HG03457 (cell line): ENCODE data around the gene NEUROD2.

Source experiments
- ATAC-seq: cut with Tn5 transposase; IDR thresholded peaks from one replicate; pipeline ENCODE4 v1.9.1; 2021; ENCODE audit warnings: moderate number of reproducible peaks; ENCODE audit not compliant: unreplicated experiment

Gene NEUROD2

DNA sequence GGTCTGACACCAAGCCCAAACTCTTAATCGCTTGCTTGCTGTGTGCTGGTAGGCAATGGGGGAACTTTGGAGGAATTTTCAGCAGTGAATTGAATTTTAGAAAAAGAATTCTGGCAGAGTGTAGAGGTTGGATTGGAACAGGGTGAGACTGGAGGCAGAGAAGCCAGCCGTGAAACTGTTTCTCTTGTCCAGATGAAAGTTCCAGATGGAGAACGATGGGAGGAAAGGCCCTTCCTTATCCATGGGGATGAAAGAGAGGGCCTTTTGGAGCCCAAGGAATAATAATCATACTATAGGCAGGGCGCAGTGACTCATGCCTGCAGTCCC is 26.0 kb downstream of the NEUROD2 start:
- ATAC-seq = no peak

DNA sequence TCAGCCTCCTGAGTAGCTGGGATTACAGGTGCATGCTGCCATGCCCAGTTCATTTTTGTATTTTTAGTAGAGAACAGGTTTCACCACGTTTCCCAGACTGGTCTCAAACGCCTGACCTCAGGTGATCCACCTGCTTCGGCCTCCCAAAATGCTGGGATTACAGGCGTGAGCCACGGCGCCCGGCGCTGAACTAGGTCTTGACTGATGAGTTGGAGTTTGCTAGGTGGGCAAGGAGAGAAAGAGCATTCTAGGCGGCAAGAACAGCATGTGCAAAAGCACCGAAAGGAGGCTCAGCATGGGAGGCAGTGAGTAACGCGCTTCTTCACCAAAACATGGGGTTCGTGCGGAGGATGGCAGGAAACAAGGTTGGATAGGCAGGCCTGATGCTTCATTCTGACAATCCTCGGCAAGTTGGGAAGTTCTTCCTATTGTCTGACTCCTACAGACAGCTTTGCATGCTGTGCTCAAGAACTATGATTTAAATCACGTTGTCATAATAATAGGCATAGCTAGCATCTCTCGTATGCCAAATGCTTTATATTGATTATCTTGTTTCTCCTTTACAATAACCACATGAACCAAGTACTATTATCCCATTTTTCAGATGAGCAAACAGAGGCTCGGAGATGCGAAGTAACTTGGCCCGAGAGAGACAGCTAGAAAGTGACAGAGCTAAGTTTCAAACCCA is 26.5 kb downstream of the NEUROD2 start:
- ATAC-seq = no peak

GRCh38 chr17:39580082-39580468 is 27.6 kb downstream of the NEUROD2 start:
- ATAC-seq = no peak

DNA sequence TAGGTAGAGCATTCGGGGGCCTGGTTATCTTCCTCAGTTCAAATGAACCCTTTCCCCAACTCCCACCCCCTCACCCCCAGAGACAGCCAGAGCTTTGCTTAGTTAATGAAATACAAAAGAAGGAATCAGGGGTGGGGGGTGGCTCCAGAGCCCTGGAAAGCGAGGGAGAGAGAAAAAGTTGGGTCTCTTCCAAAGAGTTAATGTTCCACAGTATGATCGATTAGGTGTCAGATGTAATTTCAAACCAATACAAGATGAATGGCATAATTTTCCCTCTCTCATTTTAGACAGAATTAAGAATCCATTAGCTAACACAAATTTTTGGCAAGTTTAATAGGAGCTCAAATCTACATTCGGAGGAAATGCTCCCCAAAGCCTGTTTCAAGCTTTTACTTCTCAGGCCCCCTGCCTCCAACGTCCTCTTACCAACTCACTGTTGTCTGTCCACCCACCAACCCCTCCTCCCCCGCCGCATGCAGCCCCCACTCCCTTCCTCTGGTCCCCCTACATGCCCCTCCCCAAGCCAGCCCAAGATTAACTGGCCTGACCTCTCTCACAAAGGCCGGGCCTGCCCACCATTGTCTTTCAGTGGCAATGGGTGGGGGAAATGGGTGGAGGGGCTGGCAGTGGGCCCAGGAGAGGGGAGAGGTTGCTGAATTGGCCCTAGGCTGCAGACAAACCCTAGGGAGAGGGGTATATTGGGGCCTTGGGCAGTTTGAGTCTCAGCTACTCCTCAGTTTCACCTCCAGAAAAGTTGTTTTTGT is 28.2 kb downstream of the NEUROD2 start:
- no peak for ATAC-seq

DNA sequence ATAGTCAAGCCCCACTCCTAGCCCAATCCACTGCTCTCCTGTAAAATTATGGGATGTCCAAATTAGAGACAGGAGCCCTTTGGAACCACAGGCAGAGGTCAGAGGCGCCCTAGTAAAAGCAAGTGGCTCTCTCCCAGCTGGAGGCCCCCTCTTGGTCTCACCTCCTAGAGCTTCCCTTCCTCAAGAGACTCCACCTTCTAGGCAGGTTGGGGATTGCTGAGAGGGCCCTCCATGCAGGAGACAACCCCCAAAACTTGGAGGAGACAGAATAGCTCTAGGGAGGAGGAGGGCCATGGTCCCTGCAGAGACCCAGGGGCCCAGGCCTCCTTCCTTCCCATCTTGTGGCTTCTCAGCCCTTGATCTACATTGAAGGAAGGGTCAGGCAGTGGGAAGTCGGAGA is 29.4 kb downstream of the NEUROD2 start:
- ATAC-seq = no peak

DNA sequence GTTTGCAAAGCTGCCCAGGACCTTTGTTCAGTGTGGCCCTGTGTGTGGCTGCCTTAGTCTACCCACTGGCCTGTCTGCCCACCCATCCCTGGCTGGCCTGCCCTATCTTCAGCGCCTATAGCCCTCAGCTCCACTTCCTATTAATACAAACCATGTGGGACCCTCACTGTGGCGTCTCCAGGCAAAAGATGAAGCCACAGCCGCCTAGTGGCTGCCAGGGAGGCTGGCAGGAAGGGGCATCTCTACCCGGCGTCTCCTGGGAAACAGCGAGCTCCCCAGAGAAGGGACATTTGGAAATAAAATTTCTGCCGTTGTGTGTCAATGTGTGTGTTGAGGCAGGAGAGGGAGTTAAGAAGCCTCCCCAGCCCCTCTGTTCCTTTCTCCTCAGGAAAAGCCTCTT is 31.5 kb downstream of the NEUROD2 start:
- no peak for ATAC-seq

DNA sequence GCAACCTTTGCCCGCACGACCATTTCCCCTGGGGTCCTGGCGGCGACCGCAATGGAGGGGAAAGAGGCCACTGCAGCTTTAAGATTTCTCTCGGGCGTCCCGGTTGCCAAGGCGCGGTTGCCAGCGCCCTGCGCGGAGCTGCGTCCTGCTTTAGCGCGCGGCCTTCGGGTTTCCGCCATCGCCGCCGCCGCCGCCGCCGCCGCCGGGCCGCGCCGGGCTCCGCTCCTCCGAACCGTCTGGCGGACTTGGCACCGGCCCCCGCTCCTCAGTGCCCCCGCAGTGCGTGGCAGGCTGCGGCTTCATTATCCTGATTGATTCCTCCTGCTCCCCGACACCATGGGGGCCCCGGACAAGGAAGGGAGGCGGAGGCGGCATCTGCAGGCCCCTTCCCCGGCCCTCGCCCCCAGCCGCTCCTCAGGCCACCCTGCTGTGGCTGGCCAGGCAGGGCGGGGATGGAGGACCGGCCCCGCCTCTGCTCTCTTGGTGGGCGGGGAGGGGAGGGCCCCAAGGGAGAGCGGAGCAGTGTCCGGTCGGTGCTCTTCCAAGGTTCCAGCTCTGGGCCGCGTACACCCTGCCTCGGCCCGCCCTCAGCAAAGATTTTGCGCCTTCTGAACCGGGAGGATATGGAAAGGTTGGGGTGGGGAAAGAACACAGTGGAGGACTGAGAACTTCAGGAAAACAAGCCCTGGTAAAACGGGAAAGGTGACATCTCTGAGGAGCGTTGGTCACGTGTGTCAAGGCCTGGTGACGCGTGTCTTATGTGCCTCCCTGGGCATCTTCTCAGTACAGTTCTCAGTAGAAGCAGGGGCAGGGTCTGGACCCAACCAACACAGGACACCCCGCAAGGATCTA is 34.0 kb downstream of the NEUROD2 start:
- ATAC-seq = no peak

DNA sequence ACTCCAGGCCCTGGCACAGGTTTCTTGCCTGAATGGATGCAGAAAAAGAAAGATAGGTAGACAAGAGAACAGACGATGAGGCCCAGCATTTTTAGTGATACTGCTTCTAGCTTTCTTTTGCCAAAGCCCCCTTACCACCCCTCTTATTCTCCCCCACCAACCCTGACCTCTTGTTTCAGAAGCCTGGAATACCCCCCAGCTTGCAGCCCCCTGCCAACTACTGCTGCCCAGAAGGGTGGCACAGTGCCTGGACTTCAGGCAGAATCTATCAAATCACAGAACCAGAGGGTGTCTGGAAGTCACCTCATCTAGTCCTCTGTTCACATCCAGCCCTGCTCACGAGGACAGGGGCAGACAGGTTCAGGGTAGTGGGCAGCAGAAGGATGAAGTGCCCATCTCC is 35.6 kb downstream of the NEUROD2 start:
- ATAC-seq = no peak

DNA sequence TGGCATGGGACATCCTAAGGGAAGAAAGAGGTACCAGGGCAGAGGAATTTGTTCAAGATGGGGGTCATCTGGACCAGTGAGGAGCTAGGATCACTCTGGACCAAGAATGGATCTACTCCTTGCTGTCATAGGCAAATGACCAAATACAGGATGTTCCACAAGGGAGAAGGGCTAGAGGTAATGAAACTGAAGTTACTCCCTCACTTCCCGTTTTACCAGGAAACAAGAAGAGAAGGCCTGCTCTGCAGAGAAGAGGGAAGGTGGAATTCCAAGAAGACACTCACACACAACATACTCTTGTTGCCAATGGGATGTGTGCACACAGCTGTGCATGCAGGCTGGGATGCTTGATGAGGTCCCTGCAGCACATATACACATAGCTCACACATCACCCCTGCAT is 38.6 kb downstream of the NEUROD2 start:
- no peak for ATAC-seq

GRCh38 chr17:39568702-39569101 is 39.0 kb downstream of the NEUROD2 start:
- no peak for ATAC-seq

- no peak for ATAC-seq
Observed at GRCh38 chr17:39566094-39566850, 41.4 kb downstream of the NEUROD2 start.

DNA sequence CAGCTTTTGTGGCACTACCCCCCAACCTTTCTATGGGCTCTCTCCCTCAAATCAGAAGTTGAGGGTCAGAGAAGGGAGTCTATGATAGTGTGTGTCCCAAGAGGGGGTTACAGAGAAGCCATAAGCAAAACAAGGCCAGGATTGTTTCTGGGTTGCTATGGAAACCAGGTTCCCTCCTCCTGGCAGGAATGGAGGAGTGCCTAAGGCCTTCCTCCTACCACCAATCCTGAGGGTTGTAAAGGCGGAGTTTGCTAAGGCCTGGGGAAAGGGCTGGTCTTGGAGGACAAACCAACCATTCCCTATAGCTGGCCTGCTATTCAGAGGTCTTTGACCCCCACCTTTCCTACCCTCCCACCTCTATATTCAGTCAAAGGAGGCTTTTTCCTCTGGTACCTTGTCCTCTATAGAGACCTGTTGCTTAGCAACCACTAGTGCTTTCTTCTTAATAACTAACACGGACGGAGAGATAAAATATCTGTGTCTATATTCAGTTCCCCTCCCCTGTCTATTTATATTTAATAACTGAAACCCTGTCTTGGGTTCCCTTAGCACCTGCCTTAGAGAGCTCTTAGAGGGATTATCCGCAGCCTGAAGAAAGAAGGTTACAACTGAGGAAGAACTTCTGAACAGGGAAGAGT is 43.4 kb downstream of the NEUROD2 start:
- no peak for ATAC-seq

- ATAC-seq = no peak
Observed at GRCh38 chr17:39563476-39563875, 44.2 kb downstream of the NEUROD2 start.

- no peak for ATAC-seq
Observed at GRCh38 chr17:39562976-39563375, 44.7 kb downstream of the NEUROD2 start.

GRCh38 chr17:39562395-39562794 is 45.3 kb downstream of the NEUROD2 start:
- ATAC-seq = no peak

- ATAC-seq = no peak
Observed at GRCh38 chr17:39556423-39556822, 51.3 kb downstream of the NEUROD2 start.

DNA sequence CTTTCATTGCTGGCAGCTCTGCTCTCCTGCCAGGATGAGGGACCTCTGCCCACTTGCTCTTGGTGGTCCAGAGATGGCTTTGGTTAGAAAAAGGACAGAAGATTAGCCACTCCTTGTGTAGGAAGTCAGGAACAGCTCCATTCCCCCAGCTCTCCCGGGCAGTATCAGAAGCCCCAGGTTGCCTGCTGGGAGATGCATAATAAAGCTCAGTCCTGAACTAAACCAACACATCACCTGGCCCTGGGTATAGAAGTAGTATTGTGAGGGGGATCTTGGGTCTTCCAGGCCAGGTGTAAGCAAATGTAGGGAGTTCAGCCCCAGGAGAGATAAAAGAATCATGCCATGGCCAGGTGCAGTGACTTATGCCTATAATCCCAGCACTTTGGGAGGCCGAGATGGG is 52.4 kb downstream of the NEUROD2 start:
- no peak for ATAC-seq
